Hematopoietic multipotent progenitor cell (in vitro differentiated cells): Measurements from ENCODE around the gene KCTD15. TPM values are rescaled to one million over a fixed set of nuclear protein-coding genes. Genes with fewer than 3 reads are reported as not detected.

Source experiments
- DNase-seq, 3 donors: peaks; one replicate each; pipeline ENCODE4 v3.0.0-alpha.2; 2011 to 2015; ENCODE audit warnings: low read depth in 2 of 3, low spot score in 2 of 3
- total RNA-seq: library from RNA; depleted of rRNA; stranded (reverse); fragments of >200 nt; gene quantifications from one replicate; pipeline ENCODE4 v1.2.3, GENCODE V29; 2012

The KCTD15 gene
- total RNA-seq, 1 donor = 67.6 TPM

DNA sequence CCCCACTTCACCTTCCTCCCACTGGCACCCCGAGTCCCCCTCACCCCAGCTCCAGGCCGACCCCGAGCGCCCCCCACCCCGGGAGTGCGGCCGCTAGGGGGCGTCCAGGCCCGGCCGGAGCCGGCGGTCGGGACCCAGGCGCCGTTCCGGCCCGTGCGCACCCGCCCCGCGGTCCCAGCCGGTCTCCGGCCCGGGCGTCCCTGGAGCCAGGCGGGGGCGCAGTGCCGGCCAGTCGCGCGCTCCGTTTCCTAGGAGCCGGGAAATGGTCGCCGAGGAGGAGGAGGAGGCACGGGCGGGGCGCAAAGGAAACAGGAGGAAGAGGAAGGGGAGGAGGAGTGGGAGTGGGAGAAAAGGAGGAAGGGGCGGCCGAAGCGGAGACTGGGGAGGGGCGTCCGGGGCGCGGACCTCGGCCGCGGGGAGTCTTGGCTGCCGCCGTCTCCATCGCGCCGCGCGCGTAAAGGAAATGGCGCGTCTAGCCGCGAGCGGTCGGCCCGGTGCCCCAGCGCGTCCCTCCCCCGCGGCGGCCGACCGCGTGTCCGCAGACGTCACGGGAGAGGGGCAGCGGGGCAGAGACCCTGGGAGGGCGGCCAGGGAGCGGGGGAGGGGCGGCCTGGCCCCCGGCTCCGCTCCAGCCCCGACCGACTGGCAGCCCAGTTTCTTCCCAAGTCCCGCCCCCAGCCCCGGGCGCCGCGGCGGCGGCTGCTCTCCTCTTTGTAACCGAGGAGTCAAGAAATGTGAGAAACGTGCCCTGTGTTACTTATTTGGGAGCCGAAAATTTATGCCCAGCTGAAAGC, 1.1 kb upstream of the KCTD15 start:
- DNase-seq = peak in 2 of 3 donors; percentile 79 to 83

DNA sequence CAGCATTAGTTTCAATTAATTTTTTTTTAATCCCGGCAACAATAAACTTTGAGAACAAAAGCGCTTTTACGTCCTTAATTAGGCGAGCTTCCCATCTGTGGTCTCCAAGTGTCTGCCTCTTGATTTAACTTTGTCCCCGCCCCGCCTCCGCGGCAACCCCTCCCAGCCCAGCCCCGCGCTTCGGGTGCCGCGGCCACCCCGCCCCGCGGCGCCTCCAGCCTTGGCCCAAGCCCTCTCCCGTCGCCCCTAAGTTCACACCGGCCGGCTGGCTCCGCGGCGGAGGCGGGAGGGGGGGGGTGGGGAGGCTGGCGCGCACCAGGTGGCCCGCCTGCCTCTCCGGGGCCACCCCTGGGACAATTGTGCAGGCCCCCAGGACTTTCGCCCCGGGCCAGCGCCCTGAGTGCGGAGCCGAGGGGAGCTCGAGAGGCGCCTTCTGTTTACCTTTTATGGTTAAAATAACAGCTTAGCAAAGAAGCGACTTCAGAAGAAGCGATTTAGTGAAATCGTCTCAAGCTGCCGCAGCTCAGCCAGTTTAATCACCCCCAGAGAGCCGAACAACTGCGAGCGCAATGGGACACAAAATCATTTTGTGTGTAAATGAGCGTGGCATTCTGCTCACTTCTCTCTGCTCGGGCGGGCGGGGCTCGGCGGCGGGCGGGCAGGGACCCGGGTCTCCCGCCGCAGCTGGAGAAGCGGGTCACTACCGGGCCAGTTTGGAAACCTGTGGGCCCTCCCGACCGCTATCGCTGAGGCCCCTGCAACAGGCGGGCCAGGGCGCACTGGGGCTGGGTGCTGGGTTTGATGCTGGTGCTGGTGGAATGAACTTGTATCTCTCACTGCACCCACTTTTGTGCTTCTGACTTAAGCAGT, 1.4 kb downstream of the KCTD15 start:
- peak in 2 of 3 donors; percentile 50 to 62 for DNase-seq

DNA sequence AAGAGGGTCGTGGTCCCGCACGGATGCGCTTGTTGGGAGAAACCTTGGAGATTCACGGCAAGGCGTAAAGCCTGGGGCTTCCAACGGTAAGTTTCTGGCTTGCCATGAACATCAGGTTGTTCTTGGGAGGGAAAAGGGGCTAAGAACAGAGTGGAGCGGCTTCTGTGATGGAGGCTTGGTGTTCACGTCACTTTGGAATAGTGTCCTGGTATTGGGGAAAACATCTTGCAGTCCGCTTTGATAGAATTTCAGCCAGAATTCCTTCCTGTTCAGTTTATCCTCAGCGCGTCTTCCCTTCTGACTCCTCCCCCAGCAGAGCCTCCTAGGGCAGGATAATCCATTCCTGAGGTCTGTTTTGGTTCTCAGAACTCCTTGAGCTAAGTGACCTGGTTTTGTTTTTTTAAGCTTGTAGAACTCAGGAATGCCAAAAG, 2.0 kb downstream of the KCTD15 start:
- DNase-seq = no peak

DNA sequence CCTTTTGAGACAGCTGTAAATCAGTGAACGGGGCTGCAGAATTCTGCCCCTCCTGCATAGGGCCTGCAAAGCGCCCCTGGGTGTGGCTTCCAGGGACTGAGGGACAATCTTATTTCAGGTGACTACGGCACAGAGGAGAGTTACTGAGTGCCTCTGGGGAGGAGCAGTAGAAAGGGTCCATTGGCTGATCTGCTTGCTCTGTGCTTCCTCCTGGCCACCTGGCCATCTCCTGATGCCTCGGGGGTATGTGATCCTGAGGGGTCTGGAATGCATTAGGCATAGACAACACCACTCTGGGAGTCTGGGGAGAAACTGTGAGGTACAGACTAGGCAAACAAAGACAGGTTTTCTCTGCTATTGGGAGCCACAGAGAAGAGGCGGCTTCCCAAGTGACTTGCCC, 2.8 kb downstream of the KCTD15 start:
- DNase-seq = no peak

DNA sequence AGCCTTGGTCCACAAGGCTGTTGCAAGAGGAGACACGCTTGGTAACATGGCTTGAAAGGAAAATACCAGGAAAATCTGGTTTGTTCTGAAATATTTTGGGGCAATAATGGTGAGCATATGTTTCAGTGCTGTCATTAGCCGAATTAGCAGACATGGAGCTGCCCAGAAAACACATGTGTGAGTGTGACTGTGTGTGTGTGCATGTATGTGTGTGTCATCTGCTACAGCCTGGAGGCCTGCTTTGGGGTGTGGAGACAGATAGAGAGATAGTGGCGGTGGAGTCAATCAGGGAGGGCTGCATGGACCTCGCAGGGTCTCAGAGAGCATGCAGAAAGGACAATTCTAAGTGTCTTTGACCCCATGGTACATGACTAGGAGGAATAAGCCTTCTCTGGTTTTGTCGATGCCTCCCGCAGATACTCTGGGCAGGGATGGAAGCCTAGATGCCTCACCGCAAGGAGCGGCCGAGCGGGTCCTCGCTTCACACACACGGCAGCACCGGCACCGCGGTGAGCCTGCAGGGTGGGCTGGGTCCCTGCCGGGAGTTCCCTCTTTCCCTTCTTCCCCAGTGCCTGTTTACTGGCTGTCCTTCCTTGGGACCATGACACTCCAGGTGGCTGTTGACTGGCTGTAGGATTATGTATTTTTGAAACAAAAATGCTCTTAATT, 3.5 kb downstream of the KCTD15 start:
- no peak for DNase-seq

DNA sequence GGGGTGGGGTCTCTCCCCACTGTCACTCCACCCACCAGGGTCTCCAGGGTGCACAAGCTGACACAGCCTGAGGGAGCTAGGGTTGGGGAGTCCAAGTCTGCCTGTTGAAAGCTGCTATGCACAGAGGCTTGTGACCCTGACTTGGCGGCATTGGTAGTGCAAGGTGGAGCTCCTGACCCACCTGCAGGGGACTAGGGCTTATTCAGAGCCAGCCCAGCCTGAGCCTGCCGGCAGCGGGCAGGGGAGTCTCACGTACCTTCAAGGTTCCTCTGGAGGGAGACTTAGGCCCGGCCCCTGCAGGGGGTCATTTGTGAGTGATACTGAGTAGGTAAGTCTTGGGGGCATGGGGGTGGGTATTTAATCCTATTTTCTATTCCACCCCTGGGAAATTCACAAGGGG, 4.7 kb downstream of the KCTD15 start:
- DNase-seq = no peak

DNA sequence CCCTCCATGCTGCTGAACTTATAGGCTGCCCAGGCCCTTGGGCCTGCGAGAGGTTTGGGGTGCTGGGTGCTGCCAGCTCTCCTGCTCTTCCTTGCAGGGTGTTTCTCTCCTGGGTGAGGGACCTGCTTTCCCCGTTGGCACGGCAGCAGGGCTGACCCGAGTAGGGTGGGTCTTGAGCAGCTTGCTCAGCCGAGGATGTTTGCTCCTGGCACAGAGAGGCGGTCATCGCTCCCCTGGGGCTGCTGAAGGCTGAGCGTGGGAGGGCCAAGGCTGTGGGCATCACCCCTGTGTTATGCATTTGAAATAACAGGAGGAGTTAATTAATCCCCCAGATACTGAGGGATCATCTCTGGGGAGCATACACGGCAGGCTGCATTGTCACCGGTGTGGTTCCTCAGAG, 5.3 kb downstream of the KCTD15 start:
- no peak for DNase-seq

DNA sequence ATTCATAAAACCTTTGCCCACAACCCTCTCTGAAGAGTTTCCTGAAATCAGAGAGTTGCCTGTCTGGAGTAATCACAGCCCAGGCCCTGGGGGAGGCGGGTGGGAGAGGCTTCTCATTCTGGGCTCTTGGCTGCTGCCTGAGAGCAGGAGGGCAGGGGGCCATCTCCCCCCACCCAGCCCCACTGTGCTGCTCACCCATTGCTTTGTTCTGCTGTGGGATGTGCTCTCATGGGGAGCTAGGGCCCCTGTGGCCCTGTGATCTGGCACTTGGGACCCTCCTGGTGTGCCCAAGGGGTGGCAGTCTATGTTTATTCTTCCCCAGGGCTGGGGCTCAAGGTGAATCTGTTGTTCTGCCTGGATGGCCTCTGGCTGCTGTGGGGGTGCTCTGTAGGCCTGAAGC, 6.1 kb downstream of the KCTD15 start:
- DNase-seq = no peak

DNA sequence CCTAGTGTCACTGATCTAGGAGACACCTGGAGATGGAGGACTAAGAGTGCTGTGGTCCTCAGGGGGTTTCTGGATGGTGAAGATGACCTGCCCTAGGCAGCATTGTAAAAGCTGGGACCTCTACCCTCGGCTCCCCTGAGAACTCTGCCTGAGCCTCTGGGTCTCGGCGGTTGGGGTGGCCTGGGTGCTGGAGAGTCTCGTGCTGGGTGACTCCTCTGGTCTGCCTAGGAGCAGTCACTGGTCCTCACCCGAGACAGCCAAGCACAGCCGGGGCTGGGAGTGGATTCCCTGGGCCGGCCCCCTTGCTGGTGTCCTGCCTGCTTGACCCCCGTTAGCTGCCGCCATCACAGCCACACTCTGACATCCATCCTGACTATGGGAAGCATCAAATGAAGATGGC, 6.7 kb downstream of the KCTD15 start:
- no peak for DNase-seq

DNA sequence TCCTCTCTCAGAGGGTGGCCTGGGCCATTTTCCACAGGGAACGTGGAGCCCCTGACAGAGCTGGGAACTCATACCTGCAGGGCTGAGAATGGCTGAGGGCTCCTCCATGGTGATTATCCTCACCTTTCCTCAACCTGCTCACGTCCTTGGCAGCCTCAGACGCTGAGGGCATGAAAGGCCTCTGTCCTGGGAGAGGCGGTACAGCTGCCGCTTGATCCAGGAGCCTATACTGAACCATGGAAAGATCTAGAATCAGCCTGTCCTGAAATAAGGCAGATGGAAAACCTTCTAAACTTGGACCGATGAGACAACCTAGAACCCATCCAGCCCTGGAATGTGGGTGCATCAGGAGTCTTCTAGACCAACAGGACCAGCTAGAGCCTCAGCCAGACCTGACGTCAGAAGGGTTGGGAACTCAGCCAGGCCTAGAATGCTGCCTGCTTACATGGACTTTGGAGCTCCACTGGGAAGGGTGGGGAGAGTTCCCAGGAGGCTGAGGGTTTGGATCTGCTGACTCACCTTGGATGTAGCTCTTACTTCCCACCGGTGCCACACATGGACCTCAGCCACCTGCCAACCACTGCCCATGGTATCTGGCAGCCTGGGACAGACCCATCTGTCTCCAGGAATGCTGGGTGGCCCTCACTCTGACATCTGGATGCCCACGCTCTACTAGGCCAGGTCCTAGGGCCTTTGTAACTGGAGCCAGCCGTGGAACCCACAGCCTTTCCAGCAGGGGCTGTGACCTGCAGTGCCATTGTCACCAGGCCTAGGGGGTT, 7.5 kb downstream of the KCTD15 start:
- DNase-seq = no peak

DNA sequence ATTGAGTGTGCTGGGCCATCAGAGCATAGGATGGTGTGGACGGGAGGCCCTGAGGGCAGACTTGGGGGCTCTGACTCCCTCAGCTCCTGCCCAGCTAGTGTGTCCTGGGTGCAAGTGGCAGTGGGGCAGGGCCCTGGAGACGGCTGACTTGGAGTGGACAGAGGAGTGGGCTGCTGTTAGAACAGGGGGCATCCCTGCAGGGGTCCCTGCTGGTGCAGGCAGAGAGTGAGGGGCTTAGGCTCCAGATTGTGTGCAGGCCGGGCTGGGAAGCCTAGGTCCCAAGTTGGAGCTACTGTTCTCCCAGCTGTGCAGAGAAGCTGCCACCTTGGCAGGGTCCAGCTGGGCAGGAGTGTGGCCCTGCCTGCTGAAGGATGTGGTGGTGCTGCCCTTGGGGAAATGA, 8.6 kb downstream of the KCTD15 start:
- no peak for DNase-seq

DNA sequence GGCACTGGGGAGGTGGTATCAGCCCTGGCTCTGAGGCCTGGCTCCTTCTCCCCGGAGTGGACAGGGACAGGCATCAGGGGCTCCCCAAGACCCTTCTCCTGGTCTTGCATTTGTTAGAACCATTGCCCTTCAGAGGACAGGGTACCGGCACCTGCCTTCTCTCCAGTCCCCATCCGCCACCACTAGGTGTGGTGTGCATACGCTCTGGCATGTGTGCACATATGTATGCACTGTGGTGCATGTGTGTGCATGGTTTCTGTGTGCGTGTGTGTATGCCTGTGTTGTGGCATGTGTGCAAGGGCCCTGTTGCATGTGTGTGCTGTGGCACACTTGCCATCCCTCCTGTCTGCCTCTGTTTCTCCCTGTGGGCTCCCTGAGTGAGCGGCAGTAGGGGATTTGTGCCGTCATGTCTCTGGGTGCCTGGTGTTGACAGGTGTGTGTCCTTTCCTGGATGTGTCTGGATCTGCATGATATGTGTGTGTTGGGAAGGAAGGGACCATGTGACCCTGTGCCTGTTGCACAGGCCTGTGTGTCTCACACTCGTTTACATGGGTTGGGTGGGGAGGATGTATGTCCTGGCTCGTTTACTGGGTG, 9.3 kb downstream of the KCTD15 start:
- DNase-seq = no peak

DNA sequence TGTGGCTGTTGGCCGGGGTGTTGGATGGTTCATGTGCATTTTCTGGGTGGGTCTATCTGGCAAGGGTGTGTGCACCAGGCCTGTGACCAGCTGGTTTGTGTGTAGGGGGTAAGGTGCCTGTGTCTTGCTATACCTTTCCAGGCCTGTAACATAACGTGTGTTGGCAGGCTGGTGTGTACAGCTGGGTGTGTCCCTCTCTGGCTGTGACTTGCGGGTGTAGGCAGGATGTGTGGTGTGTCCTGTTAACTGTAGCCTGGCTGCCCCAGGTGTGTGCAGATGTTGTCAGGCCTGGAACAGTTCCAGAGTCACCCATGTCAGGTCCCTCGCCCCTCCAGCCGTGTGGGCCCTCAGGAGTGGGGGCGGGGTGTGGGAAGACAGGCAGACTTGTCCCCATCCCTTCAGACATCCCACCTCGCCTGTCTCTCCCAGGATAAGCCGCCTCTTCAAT, 9.8 kb downstream of the KCTD15 start:
- DNase-seq = no peak

DNA sequence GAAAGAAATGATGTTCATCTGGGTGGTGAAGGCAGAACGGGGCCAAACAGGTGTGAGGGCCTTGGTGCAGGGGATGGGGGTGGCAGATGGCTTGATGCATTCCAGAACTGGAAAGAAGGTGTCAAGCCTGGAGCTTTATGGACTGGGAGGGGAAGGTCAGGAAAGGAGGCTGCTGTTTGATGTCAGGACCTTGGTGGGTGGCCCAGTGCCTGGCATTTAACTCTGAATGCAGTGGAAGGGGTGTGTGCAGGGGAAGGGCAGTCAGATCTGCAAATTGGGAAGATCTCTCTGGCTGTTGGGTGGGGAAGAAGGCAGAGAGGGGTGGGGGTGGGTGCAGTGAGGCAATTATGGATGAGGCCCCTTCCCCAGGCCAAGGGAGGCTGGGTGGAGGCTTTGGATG, 11.7 kb downstream of the KCTD15 start:
- no peak for DNase-seq

DNA sequence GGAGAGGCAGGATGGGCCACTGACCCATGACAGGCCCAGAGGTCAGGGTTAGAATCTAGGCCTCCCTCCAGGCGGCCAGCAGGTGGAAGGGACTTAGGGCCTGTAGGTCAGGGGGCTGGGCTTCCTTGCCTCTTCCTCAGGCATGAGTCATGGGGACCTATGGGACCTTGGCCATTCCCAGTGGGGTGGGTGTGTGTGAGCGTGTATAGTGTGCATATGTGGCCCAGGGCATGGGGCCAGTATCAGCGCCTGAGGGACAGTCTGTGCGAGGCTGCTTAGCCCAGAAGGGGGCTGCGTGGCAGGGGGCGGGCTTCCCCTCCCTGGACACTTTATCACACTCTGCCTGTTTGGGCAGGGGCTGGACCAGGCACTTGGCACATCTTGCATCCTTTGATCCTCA, 13.3 kb downstream of the KCTD15 start:
- DNase-seq = no peak

DNA sequence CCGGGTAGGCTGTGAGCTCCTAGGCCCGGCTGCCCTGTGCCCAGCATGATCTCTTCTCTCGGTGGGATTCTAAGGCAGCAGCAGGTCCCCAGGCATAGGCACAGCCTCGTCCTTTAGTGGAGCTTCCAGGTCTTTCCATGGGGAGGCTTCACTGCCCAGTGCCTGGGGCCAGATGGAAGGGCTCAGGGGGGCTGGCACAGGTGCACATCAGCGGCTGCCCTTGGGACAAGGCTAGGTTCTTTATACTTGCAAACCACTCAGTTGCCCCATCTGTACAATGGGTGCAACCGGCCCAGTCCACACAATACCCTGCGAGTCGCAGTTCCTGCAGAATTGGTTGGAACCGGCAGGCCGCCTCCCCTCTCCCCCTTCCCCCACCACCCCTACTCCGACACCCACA, 14.2 kb downstream of the KCTD15 start:
- DNase-seq = no peak

DNA sequence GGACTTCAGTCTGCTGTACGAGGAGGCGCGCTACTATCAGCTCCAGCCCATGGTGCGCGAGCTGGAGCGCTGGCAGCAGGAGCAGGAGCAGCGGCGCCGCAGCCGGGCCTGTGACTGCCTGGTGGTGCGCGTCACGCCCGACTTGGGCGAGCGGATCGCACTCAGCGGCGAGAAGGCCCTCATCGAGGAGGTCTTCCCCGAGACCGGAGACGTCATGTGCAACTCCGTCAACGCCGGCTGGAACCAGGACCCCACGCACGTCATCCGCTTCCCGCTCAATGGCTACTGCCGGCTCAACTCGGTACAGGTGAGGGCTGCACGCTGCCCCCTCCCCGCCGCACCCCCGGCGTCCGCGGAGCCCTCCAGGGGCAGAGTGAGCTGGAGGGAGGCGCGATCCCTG, 14.6 kb downstream of the KCTD15 start:
- DNase-seq = no peak

DNA sequence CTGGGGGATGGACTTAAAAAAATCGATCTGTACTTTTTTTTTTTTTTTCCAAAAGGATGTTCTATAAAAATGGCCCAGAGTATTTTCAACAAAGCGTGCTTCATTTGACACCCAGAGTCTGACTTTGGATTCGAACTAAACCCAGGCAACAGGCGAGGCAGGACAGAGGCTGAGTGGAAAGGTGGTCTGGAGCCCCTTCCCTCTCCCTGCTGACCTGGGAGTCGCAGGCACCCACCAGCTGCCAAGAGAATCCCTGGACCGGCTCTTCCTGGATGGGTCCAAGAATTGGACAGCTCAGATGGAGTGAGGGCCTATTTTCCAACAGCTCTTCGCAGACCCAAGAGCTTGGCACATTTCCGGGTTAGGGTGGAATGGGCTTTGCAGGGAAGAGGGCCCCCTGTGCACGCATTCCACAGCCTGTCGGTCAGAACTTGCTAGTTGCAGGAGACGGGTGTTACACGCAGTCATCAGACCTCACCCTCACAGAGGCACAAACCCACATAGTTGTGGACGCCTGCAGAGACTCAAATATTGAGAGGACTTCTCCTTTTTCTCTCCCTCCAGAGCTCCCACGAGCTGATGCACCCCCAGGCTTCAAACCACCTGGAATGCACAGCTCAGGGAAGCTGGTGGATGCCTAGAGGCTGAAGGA, 15.2 kb downstream of the KCTD15 start:
- DNase-seq = no peak

DNA sequence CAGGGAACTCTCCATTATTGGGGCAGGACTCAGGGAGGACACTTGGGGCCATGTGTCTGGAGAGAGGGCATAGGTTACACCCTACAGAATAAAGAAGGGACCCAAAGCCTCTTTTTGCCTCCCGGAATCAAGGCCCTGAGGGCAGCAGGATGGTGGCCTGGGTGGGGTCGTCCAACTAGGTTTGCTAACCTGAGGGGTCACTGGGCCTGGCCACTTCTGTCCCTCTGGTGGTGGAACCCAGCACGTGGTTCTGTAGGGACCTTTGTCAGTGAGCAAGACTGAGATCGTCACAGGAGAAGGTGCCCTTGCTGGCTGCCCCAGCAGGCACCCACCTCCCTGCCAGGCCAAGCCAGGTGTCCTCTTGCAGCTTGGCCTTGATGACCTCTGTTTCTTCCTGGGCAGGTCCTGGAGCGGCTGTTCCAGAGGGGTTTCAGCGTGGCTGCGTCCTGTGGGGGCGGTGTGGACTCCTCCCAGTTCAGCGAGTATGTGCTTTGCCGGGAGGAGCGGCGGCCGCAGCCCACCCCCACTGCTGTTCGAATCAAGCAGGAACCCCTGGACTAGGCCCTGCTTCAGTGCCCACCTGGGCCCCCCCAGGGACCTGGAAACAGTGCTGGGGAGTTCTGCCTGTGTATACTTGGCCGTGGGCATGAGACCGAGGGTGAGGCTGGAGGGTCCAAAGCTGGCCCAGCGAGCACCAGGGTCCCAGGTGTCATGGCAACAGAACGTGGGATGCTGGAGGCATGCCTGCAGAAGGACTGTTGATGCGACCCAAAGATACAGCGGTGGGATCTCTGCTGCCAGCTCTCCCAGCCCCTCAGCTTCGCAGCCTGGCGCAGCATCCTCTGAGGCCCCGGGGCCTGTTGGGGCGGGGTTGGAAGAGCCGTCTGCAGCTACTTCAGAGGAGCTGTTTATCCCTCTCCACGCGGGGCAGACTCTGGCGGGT, 16.0 kb downstream of the KCTD15 start:
- no peak for DNase-seq
